ENCODE measurements around the gene CDK16. TPM values are rescaled to one million over a fixed set of nuclear protein-coding genes. Genes with fewer than 3 reads are reported as not detected.

The CDK16 gene
- polyA plus RNA-seq, 1 donor = 65.2 TPM

Other genes starting within 250 kb of the CDK16 start
- gene RGN, start 140.2 kb upstream of the CDK16 start, polyA plus RNA-seq = 170 TPM
- gene NDUFB11, start 74.0 kb upstream of the CDK16 start, polyA plus RNA-seq = 81.4 TPM
- gene RBM10, start 73.5 kb upstream of the CDK16 start, polyA plus RNA-seq = 39.5 TPM
- 162 TPM for gene UBA1, start 24.9 kb upstream of the CDK16 start, polyA plus RNA-seq
- 57.6 TPM for gene USP11, start 14.3 kb downstream of the CDK16 start, polyA plus RNA-seq
- gene ZNF157, start 151.9 kb downstream of the CDK16 start, polyA plus RNA-seq = 0.27 TPM

All from large intestine (tissue), 1 donor.